ENCODE data around the gene HEPHL1.
"Not testable (repeated sequence)": the region's sequence is repeated elsewhere in the genome, so short reads cannot be mapped to it uniquely, and the experiment has no call there.

HEPHL1 gene

GRCh38 chr11:94151903-94152677, 130.9 kb downstream of the HEPHL1 start:
- DNase-seq = no peak

DNA sequence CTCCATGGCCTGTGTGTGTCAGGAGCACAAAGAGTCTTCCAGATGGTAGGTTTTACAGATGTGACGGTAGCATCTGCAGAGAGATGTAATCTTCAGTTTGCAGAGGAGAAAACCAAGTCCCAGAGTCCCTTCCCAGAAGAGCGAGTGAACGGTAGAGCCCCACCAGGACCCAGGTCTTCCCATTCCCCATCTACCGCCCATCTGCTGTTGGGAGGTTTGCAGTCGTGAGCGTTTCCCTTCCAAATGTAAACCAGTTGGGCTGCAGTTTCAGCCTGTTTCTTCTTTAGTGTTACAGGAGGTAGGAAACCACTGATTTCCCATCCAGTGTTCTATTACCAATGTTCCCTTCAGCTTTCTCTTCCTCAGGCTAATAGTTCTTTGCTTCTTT, 131.5 kb downstream of the HEPHL1 start:
- DNase-seq = no peak

GRCh38 chr11:94153320-94153719, 132.2 kb downstream of the HEPHL1 start:
- DNase-seq = no peak

GRCh38 chr11:94154095-94154856, 133.1 kb downstream of the HEPHL1 start:
- DNase-seq = no peak

DNA sequence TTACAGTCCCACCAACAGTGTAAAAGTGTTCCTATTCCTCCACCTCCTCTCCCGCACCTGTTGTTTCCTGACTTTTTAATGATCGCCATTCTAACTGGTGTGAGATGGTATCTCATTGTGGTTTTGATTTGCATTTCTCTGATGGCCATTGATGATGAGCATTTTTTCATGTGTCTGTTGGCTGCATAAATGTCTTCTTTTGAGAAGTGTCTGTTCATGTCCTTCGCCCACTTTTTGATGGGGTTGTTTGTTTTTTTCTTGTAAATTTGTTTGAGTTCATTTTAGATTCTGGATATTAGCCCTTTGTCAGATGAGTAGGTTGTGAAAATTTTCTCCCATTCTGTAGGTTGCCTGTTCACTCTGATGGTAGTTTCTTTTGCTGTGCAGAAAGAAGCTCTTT, 136.2 kb downstream of the HEPHL1 start:
- DNase-seq = not testable (repeated sequence)

Measured in NCI-H2029 treated with DMSO at 0.1 percent for 48 hours (cell line).